HEK293 (cell line): Measurements from ENCODE around the gene MARCOL.

Source experiments
- CTCF ChIA-PET: fragments of 350-600 bp; formaldehyde crosslinking; extraction: SDS; loops from one replicate; lab custom pipeline; 2021; ENCODE audit warnings: antibody characterized with exemption; lab: Yijun Ruan, JAX
- POLR2A ChIA-PET: fragments of 300-600 bp; formaldehyde crosslinking; extraction: SDS; loops from one replicate; lab custom pipeline; 2020; ENCODE audit warnings: antibody characterized with exemption, inconsistent platforms; lab: Yijun Ruan, JAX
- H3K27ac ChIP-seq: fragments of 200-500 bp; sonication (Bioruptor generic); 2 replicates; pipeline ENCODE4 v1.5.1; 2014; ENCODE audit warnings: low read depth, low read length, control low read depth, inconsistent platforms; ENCODE audit errors: extremely low read depth
- H3K36me3 ChIP-seq, 2 experiments: fragments of 200-500 bp in 1 of 2; sonication (Bioruptor generic) in 1 of 2; 1 replicate in 1 of 2; 2 replicates in 1 of 2; pipeline ENCODE4 v1.5.1; 2014 to 2017; ENCODE audit warnings: inconsistent platforms in 2 of 2, low read length in 2 of 2; ENCODE audit not compliant: control insufficient read depth in 2 of 2, insufficient read depth in 1 of 2
- H3K4me1 ChIP-seq: fragments of 200-500 bp; sonication (Bioruptor generic); 2 replicates; pipeline ENCODE4 v1.5.1; 2014; ENCODE audit warnings: mild to moderate bottlenecking, low read length, inconsistent platforms; ENCODE audit not compliant: control insufficient read depth, insufficient read depth
- H3K4me3 ChIP-seq: 2 replicates; pipeline ENCODE4 v1.5.1; 2011; ENCODE audit warnings: low read depth, mild to moderate bottlenecking, control low read depth, low read length, moderate library complexity
- H3K9me3 ChIP-seq: fragments of 200-500 bp; sonication (Bioruptor generic); 2 replicates; pipeline ENCODE4 v1.5.1; 2014; ENCODE audit warnings: low read depth, low read length, inconsistent platforms; ENCODE audit not compliant: control insufficient read depth, insufficient read depth
- BCL11B ChIP-seq: fragments of 450-650 bp; formaldehyde crosslinking; IDR thresholded peaks from 2 replicates; pipeline ENCODE4 v1.5.1; 2016; ENCODE audit warnings: low read depth, missing biosample characterization, missing genetic modification characterization
- GLI2 ChIP-seq: fragments of 450-650 bp; formaldehyde crosslinking; IDR thresholded peaks from 2 replicates; pipeline ENCODE4; 2017; ENCODE audit warnings: missing biosample characterization, missing genetic modification characterization, low read depth, borderline replicate concordance
- KLF17 ChIP-seq: fragments of 450-650 bp; formaldehyde crosslinking; IDR thresholded peaks from 2 replicates; pipeline ENCODE4 v1.5.1; 2016; ENCODE audit warnings: missing biosample characterization, missing genetic modification characterization
- PRDM1 ChIP-seq: fragments of 450-650 bp; formaldehyde crosslinking; IDR thresholded peaks from 2 replicates; pipeline ENCODE4; 2016; ENCODE audit warnings: missing biosample characterization, missing genetic modification characterization
- REPIN1 ChIP-seq: fragments of 450-650 bp; formaldehyde crosslinking; IDR thresholded peaks from 2 replicates; pipeline ENCODE4 v1.5.1; 2017; ENCODE audit warnings: missing biosample characterization, missing genetic modification characterization, low read depth
- SCRT1 ChIP-seq: fragments of 450-650 bp; formaldehyde crosslinking; IDR thresholded peaks from 2 replicates; pipeline ENCODE4 v1.5.1; 2016; ENCODE audit warnings: missing biosample characterization, missing genetic modification characterization, borderline replicate concordance
- YY1 ChIP-seq: fragments of 450-650 bp; formaldehyde crosslinking; IDR thresholded peaks from 2 replicates; pipeline ENCODE4 v1.5.1; 2018; ENCODE audit warnings: missing biosample characterization, missing genetic modification characterization
- ZBTB17 ChIP-seq: fragments of 450-650 bp; formaldehyde crosslinking; IDR thresholded peaks from 2 replicates; pipeline ENCODE4 v1.5.1; 2016; ENCODE audit warnings: missing biosample characterization, missing genetic modification characterization
- ZBTB21 ChIP-seq: fragments of 450-650 bp; formaldehyde crosslinking; IDR thresholded peaks from 2 replicates; pipeline ENCODE4 v1.5.1; 2017; ENCODE audit warnings: missing biosample characterization, missing genetic modification characterization
- ZBTB48 ChIP-seq: fragments of 450-650 bp; formaldehyde crosslinking; IDR thresholded peaks from 2 replicates; pipeline ENCODE4 v1.5.1; 2016; ENCODE audit warnings: missing biosample characterization, missing genetic modification characterization
- ZEB2 ChIP-seq: fragments of 450-650 bp; formaldehyde crosslinking; IDR thresholded peaks from 2 replicates; pipeline ENCODE4 v1.5.1; 2016; ENCODE audit warnings: missing biosample characterization, missing genetic modification characterization
- ZNF169 ChIP-seq: fragments of 450-650 bp; formaldehyde crosslinking; IDR thresholded peaks from 2 replicates; pipeline ENCODE4 v1.5.1; 2016; ENCODE audit warnings: missing biosample characterization, missing genetic modification characterization
- ZNF23 ChIP-seq: fragments of 450-650 bp; formaldehyde crosslinking; IDR thresholded peaks from 2 replicates; pipeline ENCODE4 v1.5.1; 2016; ENCODE audit warnings: missing biosample characterization, missing genetic modification characterization, borderline replicate concordance
- ZNF394 ChIP-seq: fragments of 450-650 bp; formaldehyde crosslinking; IDR thresholded peaks from 2 replicates; pipeline ENCODE4 v1.5.1; 2016; ENCODE audit warnings: missing biosample characterization, missing genetic modification characterization, mild to moderate bottlenecking, moderate library complexity, borderline replicate concordance
- ZNF426 ChIP-seq: fragments of 450-650 bp; formaldehyde crosslinking; IDR thresholded peaks from 2 replicates; pipeline ENCODE4 v1.5.1; 2017; ENCODE audit warnings: missing biosample characterization, missing genetic modification characterization, mild to moderate bottlenecking, inconsistent platforms, moderate library complexity
- ZNF501 ChIP-seq: fragments of 450-650 bp; formaldehyde crosslinking; IDR thresholded peaks from 2 replicates; pipeline ENCODE4 v1.5.1; 2016; ENCODE audit warnings: missing biosample characterization, missing genetic modification characterization
- ZNF529 ChIP-seq: fragments of 450-650 bp; formaldehyde crosslinking; IDR thresholded peaks from 2 replicates; pipeline ENCODE4 v1.5.1; 2017; ENCODE audit warnings: missing genetic modification characterization, missing biosample characterization; ENCODE audit not compliant: insufficient replicate concordance
- ZNF544 ChIP-seq: fragments of 450-650 bp; formaldehyde crosslinking; IDR thresholded peaks from 2 replicates; pipeline ENCODE4 v1.5.0; 2017; ENCODE audit warnings: missing biosample characterization, missing genetic modification characterization
- ZNF670 ChIP-seq: fragments of 450-650 bp; formaldehyde crosslinking; IDR thresholded peaks from 2 replicates; pipeline ENCODE4 v1.5.1; 2016; ENCODE audit warnings: missing biosample characterization, missing genetic modification characterization, low read depth
- ZNF701 ChIP-seq: fragments of 450-650 bp; formaldehyde crosslinking; IDR thresholded peaks from 2 replicates; pipeline ENCODE4 v1.5.1; 2016; ENCODE audit warnings: missing biosample characterization, missing genetic modification characterization
- ZSCAN4 ChIP-seq: fragments of 450-650 bp; formaldehyde crosslinking; IDR thresholded peaks from 2 replicates; pipeline ENCODE4 v1.5.1; 2017; ENCODE audit warnings: missing biosample characterization, missing genetic modification characterization
- TF ChIP-seq, protein P1 (sequence below): fragments of 450-650 bp; formaldehyde crosslinking; IDR thresholded peaks from 2 replicates; pipeline ENCODE4 v1.5.1; 2016; ENCODE audit warnings: missing biosample characterization, missing genetic modification characterization
- TF ChIP-seq, protein P2 (sequence below): fragments of 450-650 bp; formaldehyde crosslinking; conservative IDR thresholded peaks from 2 replicates; pipeline ENCODE4 v1.5.1; 2016; ENCODE audit warnings: low read depth, missing biosample characterization, missing genetic modification characterization
- TF ChIP-seq, protein P3 (sequence below): fragments of 450-650 bp; formaldehyde crosslinking; IDR thresholded peaks from 2 replicates; pipeline ENCODE4 v1.5.1; 2016; ENCODE audit warnings: missing biosample characterization, missing genetic modification characterization

The MARCOL gene

DNA sequence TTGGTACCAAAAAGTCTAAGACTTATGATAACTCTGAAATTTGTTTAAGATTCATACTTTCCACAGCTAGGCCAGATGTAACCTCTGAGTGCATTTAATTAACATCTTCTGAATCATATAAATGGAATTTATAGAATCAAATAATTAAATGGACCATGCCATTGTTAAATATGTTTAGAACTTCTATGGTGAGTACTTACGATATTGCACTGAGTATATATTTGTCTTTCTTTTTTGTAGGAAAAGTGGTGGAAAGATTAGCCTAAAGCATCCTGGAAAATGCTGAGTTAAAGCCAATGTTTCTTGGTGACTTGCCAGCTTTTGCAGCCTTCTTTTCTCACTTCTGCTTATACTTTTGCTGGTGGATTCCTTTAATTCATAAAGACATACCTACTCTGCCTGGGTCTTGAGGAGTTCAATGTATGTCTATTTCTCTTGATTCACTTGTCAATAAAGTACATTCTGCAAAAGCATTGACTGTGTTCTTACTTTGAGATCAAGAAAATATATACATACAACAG lies 23.6 kb upstream of the MARCOL start:
- CTCF ChIA-PET, result interaction anchor here (0.6 kb wide), 1 partner anchor 122 kb away, joined by 3 read pairs; no protein-coding TSS in a partner anchor

DNA sequence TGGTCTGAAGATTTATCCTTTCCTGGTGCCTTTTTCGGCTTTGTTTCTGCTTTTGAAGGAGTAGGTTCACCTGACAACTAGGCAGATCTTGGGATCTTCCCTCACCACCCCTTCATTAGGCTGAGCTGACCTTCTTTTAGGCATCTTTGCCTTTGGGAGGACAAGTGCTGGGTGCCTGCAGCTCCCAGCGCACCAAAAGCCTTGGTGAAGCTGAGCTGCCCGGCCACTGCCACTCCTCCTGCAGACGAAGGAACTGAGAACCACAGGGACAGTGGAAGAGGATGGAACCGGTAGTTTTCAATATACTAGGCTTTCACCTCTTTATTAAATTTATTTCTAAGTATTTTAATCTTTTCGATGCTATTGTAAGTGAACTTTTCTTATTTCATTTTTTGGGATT lies 16.8 kb upstream of the MARCOL start:
- Histone ChIP-seq H3K4me1 (no peaks in the 10 kb centered on the region), H3K36me3 (no peaks in the 10 kb centered on the region), H3K9me3 (no peaks in the 10 kb centered on the region), H3K27ac (no peak overlapping the region), H3K4me3 (no peak overlapping the region)
- ChIA-PET CTCF (interaction anchor here (1.4 kb wide), 1 partner anchor 10 kb away, joined by 4 read pairs; no protein-coding TSS in a partner anchor), POLR2A (no interaction called here)
- TF ChIP-seq YY1 (tag by site-specific recombination) (no peak), ZNF394 (tag by site-specific recombination) (no peak), ZNF529 (tag by site-specific recombination) (no peak), ZBTB48 (tag by site-specific recombination) (no peak), ZNF501 (tag by site-specific recombination) (no peak), SCRT1 (no peak), KLF17 (tag by site-specific recombination) (no peak), ZSCAN4 (tag by site-specific recombination) (no peak), GLI2 (no peak), ZNF23 (tag by site-specific recombination) (no peak), ZBTB21 (tag by site-specific recombination) (no peak), ZNF670 (tag by site-specific recombination) (no peak)
- TF ChIP-seq, protein P1, sequence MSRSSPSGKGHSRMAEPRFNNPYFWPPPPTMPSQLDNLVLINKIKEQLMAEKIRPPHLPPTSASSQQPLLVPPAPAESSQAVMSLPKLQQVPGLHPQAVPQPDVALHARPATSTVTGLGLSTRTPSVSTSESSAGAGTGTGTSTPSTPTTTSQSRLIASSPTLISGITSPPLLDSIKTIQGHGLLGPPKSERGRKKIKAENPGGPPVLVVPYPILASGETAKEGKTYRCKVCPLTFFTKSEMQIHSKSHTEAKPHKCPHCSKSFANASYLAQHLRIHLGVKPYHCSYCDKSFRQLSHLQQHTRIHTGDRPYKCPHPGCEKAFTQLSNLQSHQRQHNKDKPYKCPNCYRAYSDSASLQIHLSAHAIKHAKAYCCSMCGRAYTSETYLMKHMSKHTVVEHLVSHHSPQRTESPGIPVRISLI (tag by site-specific recombination), result no peak
- TF ChIP-seq, protein P2, sequence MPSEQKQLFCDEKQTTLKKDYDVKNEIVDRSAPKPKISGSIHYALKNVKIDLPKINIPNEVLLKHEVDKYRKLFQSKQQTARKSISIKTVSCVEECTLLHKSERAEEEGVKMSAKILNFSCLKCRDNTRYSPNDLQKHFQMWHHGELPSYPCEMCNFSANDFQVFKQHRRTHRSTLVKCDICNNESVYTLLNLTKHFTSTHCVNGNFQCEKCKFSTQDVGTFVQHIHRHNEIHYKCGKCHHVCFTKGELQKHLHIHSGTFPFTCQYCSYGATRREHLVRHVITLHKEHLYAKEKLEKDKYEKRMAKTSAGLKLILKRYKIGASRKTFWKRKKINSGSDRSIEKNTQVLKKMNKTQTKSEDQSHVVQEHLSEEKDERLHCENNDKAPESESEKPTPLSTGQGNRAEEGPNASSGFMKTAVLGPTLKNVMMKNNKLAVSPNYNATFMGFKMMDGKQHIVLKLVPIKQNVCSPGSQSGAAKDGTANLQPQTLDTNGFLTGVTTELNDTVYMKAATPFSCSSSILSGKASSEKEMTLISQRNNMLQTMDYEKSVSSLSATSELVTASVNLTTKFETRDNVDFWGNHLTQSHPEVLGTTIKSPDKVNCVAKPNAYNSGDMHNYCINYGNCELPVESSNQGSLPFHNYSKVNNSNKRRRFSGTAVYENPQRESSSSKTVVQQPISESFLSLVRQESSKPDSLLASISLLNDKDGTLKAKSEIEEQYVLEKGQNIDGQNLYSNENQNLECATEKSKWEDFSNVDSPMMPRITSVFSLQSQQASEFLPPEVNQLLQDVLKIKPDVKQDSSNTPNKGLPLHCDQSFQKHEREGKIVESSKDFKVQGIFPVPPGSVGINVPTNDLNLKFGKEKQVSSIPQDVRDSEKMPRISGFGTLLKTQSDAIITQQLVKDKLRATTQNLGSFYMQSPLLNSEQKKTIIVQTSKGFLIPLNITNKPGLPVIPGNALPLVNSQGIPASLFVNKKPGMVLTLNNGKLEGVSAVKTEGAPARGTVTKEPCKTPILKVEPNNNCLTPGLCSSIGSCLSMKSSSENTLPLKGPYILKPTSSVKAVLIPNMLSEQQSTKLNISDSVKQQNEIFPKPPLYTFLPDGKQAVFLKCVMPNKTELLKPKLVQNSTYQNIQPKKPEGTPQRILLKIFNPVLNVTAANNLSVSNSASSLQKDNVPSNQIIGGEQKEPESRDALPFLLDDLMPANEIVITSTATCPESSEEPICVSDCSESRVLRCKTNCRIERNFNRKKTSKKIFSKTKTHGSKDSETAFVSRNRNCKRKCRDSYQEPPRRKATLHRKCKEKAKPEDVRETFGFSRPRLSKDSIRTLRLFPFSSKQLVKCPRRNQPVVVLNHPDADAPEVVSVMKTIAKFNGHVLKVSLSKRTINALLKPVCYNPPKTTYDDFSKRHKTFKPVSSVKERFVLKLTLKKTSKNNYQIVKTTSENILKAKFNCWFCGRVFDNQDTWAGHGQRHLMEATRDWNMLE, result no peak

More for the DNA sequence above, 23.6 kb upstream of the MARCOL start:
- Histone ChIP-seq H3K27ac (no peak overlapping the region), H3K9me3 (no peaks in the 10 kb centered on the region), H3K4me3 (no peak overlapping the region), H3K4me1 (no peaks in the 10 kb centered on the region), H3K36me3 (no peaks in the 10 kb centered on the region)
- POLR2A ChIA-PET, result no interaction called here
- TF ChIP-seq ZNF544 (tag by site-specific recombination), result no peak
- no peak for TF ChIP-seq ZNF169 (tag by site-specific recombination)
- no peak for TF ChIP-seq KLF17 (tag by site-specific recombination)
- TF ChIP-seq, protein P3, sequence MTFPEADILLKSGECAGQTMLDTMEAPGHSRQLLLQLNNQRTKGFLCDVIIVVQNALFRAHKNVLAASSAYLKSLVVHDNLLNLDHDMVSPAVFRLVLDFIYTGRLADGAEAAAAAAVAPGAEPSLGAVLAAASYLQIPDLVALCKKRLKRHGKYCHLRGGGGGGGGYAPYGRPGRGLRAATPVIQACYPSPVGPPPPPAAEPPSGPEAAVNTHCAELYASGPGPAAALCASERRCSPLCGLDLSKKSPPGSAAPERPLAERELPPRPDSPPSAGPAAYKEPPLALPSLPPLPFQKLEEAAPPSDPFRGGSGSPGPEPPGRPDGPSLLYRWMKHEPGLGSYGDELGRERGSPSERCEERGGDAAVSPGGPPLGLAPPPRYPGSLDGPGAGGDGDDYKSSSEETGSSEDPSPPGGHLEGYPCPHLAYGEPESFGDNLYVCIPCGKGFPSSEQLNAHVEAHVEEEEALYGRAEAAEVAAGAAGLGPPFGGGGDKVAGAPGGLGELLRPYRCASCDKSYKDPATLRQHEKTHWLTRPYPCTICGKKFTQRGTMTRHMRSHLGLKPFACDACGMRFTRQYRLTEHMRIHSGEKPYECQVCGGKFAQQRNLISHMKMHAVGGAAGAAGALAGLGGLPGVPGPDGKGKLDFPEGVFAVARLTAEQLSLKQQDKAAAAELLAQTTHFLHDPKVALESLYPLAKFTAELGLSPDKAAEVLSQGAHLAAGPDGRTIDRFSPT (tag by site-specific recombination), result no peak
- TF ChIP-seq BCL11B (tag by site-specific recombination), result no peak
- TF ChIP-seq ZBTB17, result no peak
- TF ChIP-seq ZEB2 (tag by site-specific recombination), result no peak
- TF ChIP-seq REPIN1 (tag by site-specific recombination), result no peak
- no peak for TF ChIP-seq PRDM1
- TF ChIP-seq ZNF701 (tag by site-specific recombination), result no peak
- no peak for TF ChIP-seq ZNF426 (tag by site-specific recombination)
